MCF 10A (cell line): ENCODE results near the gene TNFRSF1B. TPM values are rescaled to one million over a fixed set of nuclear protein-coding genes. Genes with fewer than 3 reads are reported as not detected.

ENCODE experiments used
- BruUV-seq: library from RNA; stranded (reverse); fragments of 400-500 nt; replicated peaks from 2 replicates; lab custom pipeline; 2021; lab: Mats Ljungman, UMichigan
- CTCF ChIA-PET: fragments of 300-600 bp; sonication (Branson Sonifier 250); formaldehyde crosslinking; extraction: SDS; loops from one replicate; lab custom pipeline; 2021; ENCODE audit warnings: antibody characterized with exemption, inconsistent platforms; lab: Yijun Ruan, JAX
- POLR2A ChIA-PET: fragments of 300-600, 350-650 bp; sonication (Branson Sonifier 250); formaldehyde crosslinking; extraction: SDS; loops from one replicate; lab custom pipeline; 2020; ENCODE audit warnings: antibody characterized with exemption, inconsistent platforms; lab: Yijun Ruan, JAX
- DNase-seq: peaks from one replicate; pipeline ENCODE4 v3.0.0-alpha.2; 2018; ENCODE audit not compliant: unreplicated experiment
- H3K27ac Mint-ChIP-seq: one replicate; pipeline ENCODE4 v1.8.0; 2022; ENCODE audit warnings: mild to moderate bottlenecking, low read depth, mixed read lengths; ENCODE audit not compliant: unreplicated experiment
- H3K27me3 Mint-ChIP-seq: one replicate; pipeline ENCODE4 v1.8.0; 2022; ENCODE audit warnings: mixed read lengths; ENCODE audit not compliant: insufficient read depth, unreplicated experiment
- H3K36me3 Mint-ChIP-seq: one replicate; pipeline ENCODE4 v1.8.0; 2022; ENCODE audit warnings: mild to moderate bottlenecking, moderate library complexity, mixed read lengths; ENCODE audit not compliant: insufficient read depth, unreplicated experiment
- H3K4me1 Mint-ChIP-seq: one replicate; pipeline ENCODE4 v1.8.0; 2022; ENCODE audit warnings: mixed read lengths; ENCODE audit not compliant: insufficient read depth, unreplicated experiment
- H3K4me3 Mint-ChIP-seq: one replicate; pipeline ENCODE4 v1.8.0; 2022; ENCODE audit warnings: mild to moderate bottlenecking, moderate library complexity, mixed read lengths; ENCODE audit not compliant: unreplicated experiment
- H3K9me3 Mint-ChIP-seq: one replicate; pipeline ENCODE4 v1.8.0; 2022; ENCODE audit warnings: mixed read lengths; ENCODE audit not compliant: unreplicated experiment
- CTCF ChIP-seq: fragments of 200-600 bp; IDR thresholded peaks from one replicate; pipeline ENCODE4 v1.8.0; 2022; ENCODE audit warnings: antibody characterized with exemption, mild to moderate bottlenecking; ENCODE audit not compliant: unreplicated experiment
- intact Hi-C: fragments of 100-400 bp; cut with micrococcal nuclease; formaldehyde crosslinking; loops from 2 replicates; pipeline ENCODE4 v1.14.1; 2022
- total RNA-seq: library from RNA; stranded (reverse); gene quantifications from 2 replicates; pipeline ENCODE4 v1.2.3, GENCODE V29; 2022

Gene TNFRSF1B
- total RNA-seq, 1 experiment from 2014 or later = not detected

- DNase-seq = no peak
- H3K36me3 Mint-ChIP-seq = no peaks in the 10 kb centered on the region
- no peak overlapping the region for H3K27ac Mint-ChIP-seq
- TF ChIP-seq CTCF = no peak
- intact Hi-C loops = no loop called here
- no peak overlapping the region for H3K4me3 Mint-ChIP-seq
- ChIA-PET CTCF (interaction anchor here (0.5 to 1.5 kb wide), 2 partner anchors 12 to 329 kb away, joined by 3 to 8 read pairs; no protein-coding TSS in a partner anchor), POLR2A (interaction anchor here (0.5 kb wide), 1 partner anchor 71 kb away, joined by 3 read pairs; no protein-coding TSS in a partner anchor)
- H3K9me3 Mint-ChIP-seq = no peaks in the 10 kb centered on the region
- H3K27me3 Mint-ChIP-seq = no peaks in the 10 kb centered on the region
- BruUV-seq = no TSS peak
- peaks cover 5% of the 10 kb centered on the region for H3K4me1 Mint-ChIP-seq
These were observed 30.1 kb downstream of the TNFRSF1B start for GRCh38 chr1:12196641-12197482.

GRCh38 chr1:12197483-12197880, 30.7 kb downstream of the TNFRSF1B start:
- POLR2A ChIA-PET = interaction anchor here (0.5 kb wide), 1 partner anchor 71 kb away, joined by 3 read pairs; no protein-coding TSS in a partner anchor
- DNase-seq = no peak
- Mint-ChIP-seq H3K9me3 (no peaks in the 10 kb centered on the region), H3K4me3 (no peak overlapping the region), H3K4me1 (peaks cover 5% of the 10 kb centered on the region), H3K27ac (no peak overlapping the region), H3K36me3 (no peaks in the 10 kb centered on the region), H3K27me3 (no peaks in the 10 kb centered on the region)
- intact Hi-C loops = no loop called here
- no peak for TF ChIP-seq CTCF
- BruUV-seq = no TSS peak
- CTCF ChIA-PET = interaction anchor here (0.5 to 1.5 kb wide), 2 partner anchors 11 to 329 kb away, joined by 3 to 8 read pairs; no protein-coding TSS in a partner anchor

GRCh38 chr1:12200208-12200607, 33.4 kb downstream of the TNFRSF1B start:
- no peak overlapping the region for H3K27ac Mint-ChIP-seq
- BruUV-seq = no TSS peak
- POLR2A ChIA-PET = interaction anchor here (0.8 to 1.5 kb wide), 2 partner anchors 10 to 76 kb away, joined by 3 to 4 read pairs; no protein-coding TSS in a partner anchor
- no peak for TF ChIP-seq CTCF
- no peaks in the 10 kb centered on the region for H3K36me3 Mint-ChIP-seq
- CTCF ChIA-PET = interaction anchor here (0.6 to 1.9 kb wide), 2 partner anchors 75 to 1459 kb away, joined by 3 to 10 read pairs; no protein-coding TSS in a partner anchor
- no peak overlapping the region for H3K4me3 Mint-ChIP-seq
- H3K27me3 Mint-ChIP-seq = no peaks in the 10 kb centered on the region
- no peaks in the 10 kb centered on the region for H3K4me1 Mint-ChIP-seq
- intact Hi-C loops = no loop called here
- H3K9me3 Mint-ChIP-seq = no peaks in the 10 kb centered on the region
- no peak for DNase-seq
